ENCODE measurements around the gene MAPK9. TPM values are rescaled to one million over a fixed set of nuclear protein-coding genes. Genes with fewer than 3 reads are reported as not detected.
A peak's percentile ranks its signal among the peaks of the same experiment; 100 is the strongest.

The MAPK9 gene
- polyA plus RNA-seq, 3 donors: 9.7 to 19.6 (median 16.2) TPM

DNA sequence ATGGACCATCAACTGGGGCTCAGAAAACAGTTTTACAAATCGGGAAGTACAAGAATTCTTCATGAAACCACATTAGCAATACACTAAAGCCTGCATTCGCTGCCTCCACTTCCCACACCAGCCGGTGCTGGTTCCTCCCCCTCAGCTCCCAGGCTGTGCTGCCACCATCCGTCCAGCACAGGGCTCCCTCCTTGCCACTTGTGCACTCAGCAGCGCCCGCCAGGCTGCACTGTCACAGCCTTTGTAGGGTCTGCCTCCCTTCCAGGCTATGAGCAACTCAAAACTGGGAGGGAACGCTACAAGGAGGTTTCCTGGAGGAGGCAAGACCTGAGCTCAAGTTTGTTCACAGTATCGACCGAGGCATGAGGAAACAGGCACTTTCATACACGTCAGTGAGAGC lies 7.7 kb downstream of the MAPK9 start:
- Histone ChIP-seq H3K4me1 (ENCODE audit: control insufficient read depth in 1 of 2, insufficient read depth in 2 of 2, low read length in 2 of 2) (peaks cover 6 to 11% of the 10 kb centered on the region in 2 donors), H3K9me3 (replicated peaks in 1 of 2; ENCODE audit: control insufficient read depth in 1 of 2, insufficient read depth in 1 of 2, low read length in 2 of 2) (peaks cover 38 to 40% of the 10 kb centered on the region in 2 donors), H3K36me3 (replicated peaks in 1 of 2; ENCODE audit: control insufficient read depth in 1 of 2, insufficient read depth in 2 of 2, low read length in 2 of 2) (peaks cover 34 to 65% of the 10 kb centered on the region in 2 donors), H3K27me3 (ENCODE audit: control insufficient read depth in 2 of 2, insufficient read depth in 2 of 2, low read length in 2 of 2) (no peaks in the 10 kb centered on the region), H4K20me1 (ENCODE audit: insufficient read depth, low read length) (peaks cover 10% of the 10 kb centered on the region), H3K4me2 (replicated peaks; ENCODE audit: extremely low read depth, low read length, poor library complexity, severe bottlenecking) (no peak overlapping the region), H3K4me3 (replicated peaks in 1 of 3; ENCODE audit: low read depth in 2 of 3, low read length in 3 of 3) (no peak overlapping the region), H3K79me2 (ENCODE audit: insufficient read depth, low read length) (peaks cover 40% of the 10 kb centered on the region), H3K9ac (ENCODE audit: insufficient read depth, low read length, poor library complexity, severe bottlenecking) (no peak overlapping the region), H2AFZ (ENCODE audit: insufficient read depth, low read depth, low read length, poor library complexity, severe bottlenecking) (no peak overlapping the region), H3K27ac (ENCODE audit: low read depth in 1 of 2, low read length in 2 of 2) (peak overlapping the region in 1 of 2 donors; percentile 44)
- peaks cover 26% of the 10 kb centered on the region for H3K4me1 Mint-ChIP-seq
- no peak for DNase-seq
- 77% methylated on average over 9 of the region's 10 CpGs for WGBS (ENCODE audit: insufficient coverage)
- H3K9me3 Mint-ChIP-seq: peaks cover 16 to 35% (median 28%) of the 10 kb centered on the region in 7 donors
- intact Hi-C loops (cut with micrococcal nuclease): no loop called here
- peaks cover 0 to 4% (median 0%) of the 10 kb centered on the region in 3 donors for H3K27me3 Mint-ChIP-seq (ENCODE audit: low read depth in 3 of 3)
- H3K27ac Mint-ChIP-seq: peak overlapping the region in 4 of 7 donors; percentile 6 to 64 (median 36)
- TF ChIP-seq, protein P1, sequence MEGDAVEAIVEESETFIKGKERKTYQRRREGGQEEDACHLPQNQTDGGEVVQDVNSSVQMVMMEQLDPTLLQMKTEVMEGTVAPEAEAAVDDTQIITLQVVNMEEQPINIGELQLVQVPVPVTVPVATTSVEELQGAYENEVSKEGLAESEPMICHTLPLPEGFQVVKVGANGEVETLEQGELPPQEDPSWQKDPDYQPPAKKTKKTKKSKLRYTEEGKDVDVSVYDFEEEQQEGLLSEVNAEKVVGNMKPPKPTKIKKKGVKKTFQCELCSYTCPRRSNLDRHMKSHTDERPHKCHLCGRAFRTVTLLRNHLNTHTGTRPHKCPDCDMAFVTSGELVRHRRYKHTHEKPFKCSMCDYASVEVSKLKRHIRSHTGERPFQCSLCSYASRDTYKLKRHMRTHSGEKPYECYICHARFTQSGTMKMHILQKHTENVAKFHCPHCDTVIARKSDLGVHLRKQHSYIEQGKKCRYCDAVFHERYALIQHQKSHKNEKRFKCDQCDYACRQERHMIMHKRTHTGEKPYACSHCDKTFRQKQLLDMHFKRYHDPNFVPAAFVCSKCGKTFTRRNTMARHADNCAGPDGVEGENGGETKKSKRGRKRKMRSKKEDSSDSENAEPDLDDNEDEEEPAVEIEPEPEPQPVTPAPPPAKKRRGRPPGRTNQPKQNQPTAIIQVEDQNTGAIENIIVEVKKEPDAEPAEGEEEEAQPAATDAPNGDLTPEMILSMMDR (IDR thresholded peaks at IDR 0.05): no peak
- H3K4me3 Mint-ChIP-seq: no peak overlapping the region
- H3K36me3 Mint-ChIP-seq: peaks cover 62 to 68% of the 10 kb centered on the region in 2 donors

DNA sequence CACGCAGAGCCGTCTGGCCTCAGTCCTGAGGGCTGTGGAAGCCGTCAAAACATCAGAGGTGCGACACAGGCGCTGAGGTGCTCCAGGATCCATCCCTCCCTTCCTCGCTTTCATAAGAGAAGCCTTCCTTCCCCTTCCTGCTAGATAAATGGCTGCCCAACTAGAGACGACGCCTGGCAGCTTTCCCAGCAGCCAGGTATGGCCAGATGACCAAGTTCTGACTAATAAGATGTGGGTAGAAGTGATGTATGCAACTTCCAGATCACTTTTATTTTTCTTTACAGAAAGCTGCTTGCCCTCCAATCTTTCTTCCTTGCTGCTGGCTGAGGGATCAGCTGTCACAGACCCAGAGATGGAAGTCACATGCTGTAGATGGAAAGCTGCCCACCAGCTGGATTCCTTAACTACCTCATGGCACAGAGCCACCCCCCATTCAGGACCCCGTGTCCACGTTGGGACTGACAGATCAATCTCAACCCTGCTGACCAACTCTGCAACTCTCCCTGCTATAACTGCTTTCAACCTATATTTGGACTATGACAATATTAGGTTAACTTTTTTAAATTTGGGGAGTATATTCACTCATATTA lies 8.8 kb downstream of the MAPK9 start:
- Mint-ChIP-seq H3K4me3 (no peak overlapping the region), H3K27me3 (ENCODE audit: low read depth in 3 of 3) (peaks cover 0 to 4% (median 0%) of the 10 kb centered on the region in 3 donors), H3K36me3 (peaks cover 70 to 78% of the 10 kb centered on the region in 2 donors), H3K4me1 (peaks cover 25% of the 10 kb centered on the region), H3K9me3 (peaks cover 23 to 45% (median 35%) of the 10 kb centered on the region in 7 donors), H3K27ac (peak overlapping the region in 2 of 7 donors; percentile 3 to 59)
- H3K9ac ChIP-seq (ENCODE audit: insufficient read depth, low read length, poor library complexity, severe bottlenecking): no peak overlapping the region
- no peak overlapping the region for H3K27ac ChIP-seq (ENCODE audit: low read depth in 1 of 2, low read length in 2 of 2)
- no peaks in the 10 kb centered on the region for H3K27me3 ChIP-seq (ENCODE audit: control insufficient read depth in 2 of 2, insufficient read depth in 2 of 2, low read length in 2 of 2)
- H3K4me2 ChIP-seq (replicated peaks; ENCODE audit: extremely low read depth, low read length, poor library complexity, severe bottlenecking): no peak overlapping the region
- TF ChIP-seq, protein P1 (IDR thresholded peaks at IDR 0.05): no peak
- peaks cover 30% of the 10 kb centered on the region for H3K79me2 ChIP-seq (ENCODE audit: insufficient read depth, low read length)
- DNase-seq: no peak
- H3K4me3 ChIP-seq (replicated peaks in 1 of 3; ENCODE audit: low read depth in 2 of 3, low read length in 3 of 3): no peak overlapping the region
- peaks cover 6 to 11% of the 10 kb centered on the region in 2 donors for H3K4me1 ChIP-seq (ENCODE audit: control insufficient read depth in 1 of 2, insufficient read depth in 2 of 2, low read length in 2 of 2)
- intact Hi-C loops (cut with micrococcal nuclease): no loop called here
- H4K20me1 ChIP-seq (ENCODE audit: insufficient read depth, low read length): peaks cover 7% of the 10 kb centered on the region
- peaks cover 46% of the 10 kb centered on the region in 2 donors for H3K9me3 ChIP-seq (replicated peaks in 1 of 2; ENCODE audit: control insufficient read depth in 1 of 2, insufficient read depth in 1 of 2, low read length in 2 of 2)
- WGBS (ENCODE audit: insufficient coverage): no CpG with 5 or more reads among the region's 10 CpGs
- peaks cover 37 to 75% of the 10 kb centered on the region in 2 donors for H3K36me3 ChIP-seq (replicated peaks in 1 of 2; ENCODE audit: control insufficient read depth in 1 of 2, insufficient read depth in 2 of 2, low read length in 2 of 2)
- H2AFZ ChIP-seq (ENCODE audit: insufficient read depth, low read depth, low read length, poor library complexity, severe bottlenecking): no peak overlapping the region

All from CD14-positive monocyte (primary cell).